SK-N-SH treated with all-trans-retinoic acid at 6 μM for 48 hours (cell line): ENCODE measurements around the gene ITM2B.

Experiments used
- CSDC2 ChIP-seq: fragments of 250-450 bp; sonication (Bioruptor Pico); IDR thresholded peaks from 2 replicates; pipeline ENCODE4 v1.5.0; 2020; ENCODE audit warnings: mild to moderate bottlenecking, moderate library complexity
- PATZ1 ChIP-seq: fragments of 250-450 bp; sonication (Bioruptor Pico); IDR thresholded peaks from 2 replicates; pipeline ENCODE4 v1.8.0; 2020; ENCODE audit warnings: mild to moderate bottlenecking, moderate library complexity, borderline replicate concordance
- ZFP3 ChIP-seq: fragments of 250-450 bp; sonication (Bioruptor Pico); IDR thresholded peaks from 2 replicates; pipeline ENCODE4 v1.5.0; 2020; ENCODE audit warnings: mild to moderate bottlenecking, moderate library complexity

GRCh38 chr13:48255090-48255489, 22.1 kb downstream of the ITM2B start:
- no peak for TF ChIP-seq PATZ1 (CRISPR knock-in tag)
- no peak for TF ChIP-seq CSDC2 (CRISPR knock-in tag)
- no peak for TF ChIP-seq ZFP3 (CRISPR knock-in tag)
